Iris pigment epithelial cell (primary cell): ENCODE measurements around the gene SGMS1.

ENCODE experiments used
- DNase-seq: peaks from one replicate; pipeline ENCODE4 v3.0.0-alpha.2; 2011; ENCODE audit warnings: low read depth

SGMS1 gene

GRCh38 chr10:50397312-50398140, 226.2 kb downstream of the SGMS1 start:
- DNase-seq: no peak

- peak; percentile 82 for DNase-seq
Observed at GRCh38 chr10:50396491-50397311, 227.1 kb downstream of the SGMS1 start.

- DNase-seq: no peak
Observed at GRCh38 chr10:50395851-50396250, 227.9 kb downstream of the SGMS1 start.

- peak; percentile 90 for DNase-seq
Observed at GRCh38 chr10:50395271-50395670, 228.5 kb downstream of the SGMS1 start.

- DNase-seq: peak; percentile 42
Observed at GRCh38 chr10:50394832-50395231, 228.9 kb downstream of the SGMS1 start.

GRCh38 chr10:50393784-50394467, 229.8 kb downstream of the SGMS1 start:
- peak; percentile 79 for DNase-seq

GRCh38 chr10:50392966-50393718, 230.6 kb downstream of the SGMS1 start:
- DNase-seq: peak; percentile 85

- DNase-seq: no peak
Observed at GRCh38 chr10:50392426-50392825, 231.3 kb downstream of the SGMS1 start.

- no peak for DNase-seq
Observed at GRCh38 chr10:50390302-50390701, 233.5 kb downstream of the SGMS1 start.

GRCh38 chr10:50388181-50388580, 235.6 kb downstream of the SGMS1 start:
- no peak for DNase-seq

- DNase-seq: no peak
Observed at GRCh38 chr10:50387732-50388073, 236.1 kb downstream of the SGMS1 start.

- no peak for DNase-seq
Observed at GRCh38 chr10:50387007-50387731, 236.6 kb downstream of the SGMS1 start.

- DNase-seq: peak; percentile 70
Observed at GRCh38 chr10:50385624-50386023, 238.1 kb downstream of the SGMS1 start.

- no peak for DNase-seq
Observed at GRCh38 chr10:50384898-50385297, 238.9 kb downstream of the SGMS1 start.

GRCh38 chr10:50384238-50384637, 239.5 kb downstream of the SGMS1 start:
- DNase-seq: no peak

- DNase-seq: no peak
Observed at GRCh38 chr10:50382576-50383023, 241.2 kb downstream of the SGMS1 start.

- DNase-seq: no peak
Observed at GRCh38 chr10:50381642-50382041, 242.1 kb downstream of the SGMS1 start.

- no peak for DNase-seq
Observed at GRCh38 chr10:50379616-50380015, 244.1 kb downstream of the SGMS1 start.

GRCh38 chr10:50375745-50376144, 248.0 kb downstream of the SGMS1 start:
- DNase-seq: no peak

- DNase-seq: no peak
Observed at GRCh38 chr10:50375051-50375452, 248.7 kb downstream of the SGMS1 start.

GRCh38 chr10:50373821-50374501, 249.8 kb downstream of the SGMS1 start:
- peak; percentile 25 for DNase-seq
